HG03159 (cell line): ENCODE measurements around the gene PLAC8.
"Not testable (repeated sequence)": the region's sequence is repeated elsewhere in the genome, so short reads cannot be mapped to it uniquely, and the experiment has no call there.

Source experiments
- ATAC-seq: cut with Tn5 transposase; IDR thresholded peaks from one replicate; pipeline ENCODE4 v1.9.1; 2021; ENCODE audit warnings: mild to moderate bottlenecking, moderate library complexity; ENCODE audit not compliant: unreplicated experiment

Gene PLAC8

DNA sequence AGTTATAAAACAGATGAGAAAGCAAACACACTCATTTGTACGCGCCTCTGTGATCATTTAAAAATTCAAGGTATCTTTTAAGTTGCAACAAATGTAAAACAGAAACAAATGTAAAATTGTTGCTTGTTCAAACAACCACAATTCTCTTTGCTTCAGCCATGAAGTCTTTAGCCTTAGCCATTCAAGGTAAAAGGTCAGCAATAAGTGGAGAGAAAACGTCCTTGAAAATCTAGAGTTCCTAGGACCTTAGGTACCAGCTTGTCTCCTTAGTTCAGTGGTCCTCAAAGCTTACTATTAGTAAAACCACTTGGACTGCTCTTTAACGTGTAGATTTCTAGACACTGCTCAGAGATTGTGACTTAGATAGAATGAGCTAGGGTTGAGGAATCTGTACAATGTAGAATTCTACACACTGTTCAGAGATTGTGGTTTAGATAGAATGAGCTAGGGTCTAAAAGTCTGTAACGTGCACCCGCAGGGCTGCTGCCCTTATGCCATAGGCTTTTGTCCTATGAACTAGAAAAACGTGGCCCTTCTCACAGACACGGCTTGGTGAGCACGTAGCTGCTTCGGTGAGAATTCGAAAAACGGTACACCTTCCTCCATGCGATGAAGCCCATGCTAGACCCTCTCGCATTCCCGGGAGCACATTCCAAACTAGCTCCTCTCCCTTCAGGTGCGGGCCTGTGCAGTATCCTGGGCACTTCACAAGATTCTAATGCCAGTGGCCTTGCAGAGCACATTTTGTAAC, 1.7 kb downstream of the PLAC8 start:
- no peak for ATAC-seq

DNA sequence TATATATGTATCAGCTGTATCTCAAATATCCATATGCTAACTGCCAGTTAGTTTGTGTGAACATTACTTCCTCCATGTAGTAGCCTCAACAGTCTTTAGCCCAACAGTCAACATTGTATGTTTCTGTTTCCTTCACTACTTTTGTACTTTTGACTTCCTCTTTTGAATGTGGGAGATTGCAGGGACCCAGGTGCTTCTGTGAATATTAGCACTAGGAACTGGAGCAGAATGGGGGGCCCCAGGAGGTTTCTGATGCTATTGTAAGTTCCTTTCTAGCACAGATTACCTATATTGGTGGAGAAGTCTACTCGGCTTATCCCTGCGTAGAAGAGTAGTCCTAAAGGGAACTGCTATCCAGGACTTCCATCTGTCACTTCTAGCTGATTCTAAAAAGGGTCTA, 2.3 kb downstream of the PLAC8 start:
- ATAC-seq = peak; percentile 40

DNA sequence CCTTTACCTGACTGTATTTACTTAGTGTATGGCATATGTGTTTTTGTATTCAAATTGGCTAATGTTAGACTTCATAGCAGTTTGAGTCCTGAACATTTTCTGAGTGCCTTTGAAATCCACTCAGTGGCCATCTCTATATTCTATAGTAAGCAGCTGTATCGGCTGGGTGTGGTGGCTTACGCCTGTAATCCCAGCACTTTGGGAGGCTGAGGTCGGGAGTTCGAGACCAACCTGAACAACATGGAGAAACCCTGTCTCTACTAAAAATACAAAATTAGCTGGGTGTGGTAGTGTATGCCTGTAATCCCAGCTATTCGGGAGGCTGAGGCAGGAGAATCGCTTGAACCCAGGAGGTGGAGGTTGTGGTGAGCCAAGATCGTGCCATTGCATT, 2.8 kb downstream of the PLAC8 start:
- ATAC-seq = not testable (repeated sequence)

DNA sequence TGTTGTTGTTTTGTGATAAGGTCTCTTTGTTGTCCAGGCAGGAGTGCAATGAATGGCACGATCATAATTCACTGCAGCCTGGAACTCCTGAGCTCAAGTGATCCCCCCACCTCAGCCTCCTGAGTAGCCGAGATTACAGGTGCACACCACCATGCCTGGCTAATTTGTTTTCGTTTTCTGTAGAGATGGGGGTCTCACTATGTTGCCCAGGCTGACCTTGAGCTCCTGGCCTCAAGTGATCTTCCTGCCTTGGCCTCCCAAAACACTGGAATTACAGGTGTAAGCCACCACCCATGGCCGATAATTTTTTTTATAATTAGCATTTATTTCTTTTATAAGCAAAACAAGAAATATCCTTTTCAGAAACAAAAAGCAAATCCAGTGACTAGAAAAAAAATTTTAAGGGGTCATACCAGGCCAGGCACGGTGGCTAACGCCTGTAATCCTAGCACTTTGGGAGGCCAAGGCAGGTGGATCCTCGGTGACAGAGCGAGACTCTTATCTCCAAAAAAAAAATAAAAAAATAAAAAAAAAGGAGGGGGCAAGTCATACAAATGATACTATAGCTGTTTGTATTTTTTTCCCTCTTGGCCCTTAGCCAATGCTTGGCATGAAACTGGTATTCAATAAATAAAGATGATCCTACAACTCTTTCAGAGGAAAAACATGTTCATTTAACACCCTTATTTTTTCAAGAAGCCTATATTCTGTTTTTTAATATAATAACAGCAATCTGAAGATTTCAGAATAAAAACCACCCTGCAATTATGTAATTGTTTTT, 3.4 kb downstream of the PLAC8 start:
- no peak for ATAC-seq

GRCh38 chr4:83110223-83110945, 4.1 kb downstream of the PLAC8 start:
- ATAC-seq = peak; percentile 65

DNA sequence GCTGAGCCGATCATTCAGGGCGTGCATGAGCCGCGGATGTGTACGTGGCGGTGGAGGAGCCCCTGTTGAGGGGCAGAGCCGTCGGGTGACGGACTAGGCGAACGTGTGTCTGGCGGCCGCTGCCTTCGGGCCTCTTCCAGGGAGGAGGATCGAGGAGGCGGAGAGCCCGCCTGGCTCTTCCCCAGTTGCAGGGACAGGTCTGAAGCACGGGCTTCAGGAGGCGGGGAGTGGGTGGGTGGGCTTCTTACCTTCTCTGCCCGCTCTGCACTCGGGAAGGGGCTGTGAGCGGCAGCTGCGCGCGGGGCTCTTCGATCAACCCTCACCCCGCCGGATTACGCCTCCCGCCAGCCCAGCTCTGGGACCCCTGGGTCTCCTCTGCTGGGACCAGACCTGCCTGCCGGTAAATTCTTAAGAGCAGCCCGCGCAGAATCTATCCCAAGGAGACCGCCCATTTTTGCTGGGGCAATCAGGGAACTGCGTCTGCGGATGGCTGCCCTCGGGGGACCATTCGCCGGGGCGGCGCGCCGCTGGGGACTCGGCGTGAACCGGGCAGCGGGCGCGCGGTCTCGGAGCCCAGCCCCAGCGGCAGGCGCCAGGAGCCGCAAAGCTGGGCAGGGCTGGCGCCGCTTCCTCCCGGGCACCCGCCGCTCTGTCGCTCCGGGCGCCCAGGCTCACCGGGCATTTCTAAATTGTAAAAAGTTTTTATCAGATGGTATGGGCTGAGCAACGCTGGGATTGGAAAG, 4.9 kb downstream of the PLAC8 start:
- peak; percentile 7 for ATAC-seq

DNA sequence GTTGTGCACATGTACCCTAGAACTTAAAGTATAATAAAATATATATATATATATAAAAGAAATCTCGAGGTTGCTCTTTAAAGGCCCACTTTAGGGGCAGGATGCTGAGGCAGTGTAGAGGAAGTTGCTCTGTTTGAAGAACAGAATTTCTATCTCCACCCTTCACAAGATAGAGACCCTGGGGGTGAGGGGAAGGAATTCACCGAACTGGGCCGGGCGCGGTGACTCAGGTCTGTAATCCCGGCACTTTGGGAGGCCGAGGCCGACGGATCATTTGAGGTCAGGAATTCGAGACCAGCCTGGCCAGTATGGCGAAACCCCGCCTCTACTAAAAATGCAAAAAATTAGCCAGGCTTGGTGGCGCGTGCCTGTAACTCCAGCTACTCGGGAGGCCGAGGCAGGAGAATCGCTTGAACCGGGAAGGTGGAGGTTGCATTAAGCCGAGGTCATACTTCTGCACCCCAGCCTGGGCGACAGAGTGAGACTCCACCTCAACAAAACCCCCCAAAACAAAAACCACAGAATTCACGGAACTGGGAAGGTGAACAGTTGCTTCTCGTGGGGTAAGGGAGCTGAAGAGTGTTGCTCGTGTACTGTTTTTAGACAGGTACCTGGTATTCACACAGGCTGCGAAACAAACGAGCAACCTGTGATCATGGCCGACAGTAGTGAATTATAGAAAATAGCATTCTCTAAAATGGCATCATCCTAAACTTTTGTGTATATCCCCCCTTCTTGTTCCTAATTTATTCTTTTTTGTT, 6.2 kb downstream of the PLAC8 start:
- ATAC-seq = no peak

DNA sequence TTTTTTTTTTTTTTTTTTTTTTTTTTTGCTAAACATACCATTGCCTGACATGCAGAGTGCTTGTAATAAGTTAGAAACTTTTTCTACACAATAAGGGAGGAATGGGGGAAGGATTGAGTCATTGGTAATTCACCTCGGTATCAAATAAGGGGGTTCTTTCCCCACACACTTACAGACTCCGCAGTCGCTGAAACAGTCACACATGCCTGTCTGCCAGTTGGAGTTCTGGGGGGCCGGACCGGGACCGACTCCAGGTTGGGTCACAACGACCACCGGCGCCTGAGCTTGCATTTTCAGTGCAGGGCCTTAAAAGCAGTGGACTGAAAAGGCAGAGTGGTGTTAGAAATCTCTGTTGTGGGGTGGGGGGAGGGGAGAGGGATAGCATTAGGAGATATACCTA, 6.9 kb downstream of the PLAC8 start:
- no peak for ATAC-seq

DNA sequence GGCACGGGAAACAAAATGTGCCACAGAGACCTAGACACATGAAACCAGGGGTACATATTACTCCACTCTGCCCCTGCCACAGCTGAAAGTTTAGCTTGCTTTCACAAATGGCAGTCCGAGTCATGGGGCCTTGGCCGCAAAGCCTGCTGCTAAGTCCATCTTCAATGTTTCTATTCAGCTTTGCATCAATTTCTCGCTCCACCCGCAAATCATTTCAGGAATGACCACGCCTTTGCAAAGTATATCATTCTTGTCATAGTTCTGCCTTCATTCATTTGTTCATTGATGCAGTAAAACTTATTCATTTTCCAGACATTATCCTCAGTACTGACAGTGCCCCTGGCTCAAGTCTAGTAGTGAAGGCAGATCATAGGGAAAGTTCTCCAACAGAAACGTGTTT, 9.5 kb downstream of the PLAC8 start:
- no peak for ATAC-seq

DNA sequence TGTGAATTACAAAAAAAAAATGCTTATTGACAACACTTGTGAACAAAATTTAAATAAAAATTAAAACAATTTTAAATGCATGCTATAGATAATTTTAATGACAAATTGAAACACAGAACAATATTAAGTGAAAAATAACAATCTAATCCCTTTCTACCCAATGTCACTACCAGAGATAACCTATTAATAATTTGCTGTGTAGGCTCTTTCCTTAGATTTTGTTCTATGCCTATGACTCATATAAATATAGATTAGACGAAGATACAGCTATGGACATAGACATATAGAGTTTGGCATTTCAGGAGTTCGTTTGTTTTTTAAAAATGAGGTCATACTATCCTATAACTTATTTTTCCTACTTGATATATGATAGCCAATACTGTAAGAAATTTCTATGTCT, 18.1 kb downstream of the PLAC8 start:
- no peak for ATAC-seq

DNA sequence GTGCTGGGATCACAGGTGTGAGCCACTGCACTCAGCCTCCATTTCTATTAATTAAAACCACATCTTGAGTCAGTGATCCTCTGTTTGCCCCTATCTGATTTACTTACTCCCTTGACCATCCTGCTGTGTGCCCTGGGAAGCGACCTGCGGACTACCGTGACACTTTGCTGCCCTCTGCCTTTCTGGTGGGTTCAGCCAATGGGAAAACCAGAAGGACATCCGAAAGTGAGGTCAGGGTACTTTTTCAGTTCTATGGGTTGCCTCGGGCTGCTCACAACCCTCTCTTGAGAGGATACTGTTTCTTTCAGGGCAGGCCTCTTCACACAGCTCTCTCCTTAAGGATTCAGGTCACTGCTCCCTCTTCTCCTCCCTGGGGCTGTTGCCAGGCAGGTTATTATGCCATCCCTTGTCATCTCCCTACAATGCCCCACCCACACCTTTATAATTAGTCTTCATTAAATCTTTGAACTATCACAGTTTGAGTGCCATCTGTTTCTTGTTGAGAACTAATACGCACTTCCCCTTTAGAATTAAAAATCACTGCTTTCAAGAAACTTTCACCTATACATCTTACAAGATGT, 21.4 kb downstream of the PLAC8 start:
- no peak for ATAC-seq

DNA sequence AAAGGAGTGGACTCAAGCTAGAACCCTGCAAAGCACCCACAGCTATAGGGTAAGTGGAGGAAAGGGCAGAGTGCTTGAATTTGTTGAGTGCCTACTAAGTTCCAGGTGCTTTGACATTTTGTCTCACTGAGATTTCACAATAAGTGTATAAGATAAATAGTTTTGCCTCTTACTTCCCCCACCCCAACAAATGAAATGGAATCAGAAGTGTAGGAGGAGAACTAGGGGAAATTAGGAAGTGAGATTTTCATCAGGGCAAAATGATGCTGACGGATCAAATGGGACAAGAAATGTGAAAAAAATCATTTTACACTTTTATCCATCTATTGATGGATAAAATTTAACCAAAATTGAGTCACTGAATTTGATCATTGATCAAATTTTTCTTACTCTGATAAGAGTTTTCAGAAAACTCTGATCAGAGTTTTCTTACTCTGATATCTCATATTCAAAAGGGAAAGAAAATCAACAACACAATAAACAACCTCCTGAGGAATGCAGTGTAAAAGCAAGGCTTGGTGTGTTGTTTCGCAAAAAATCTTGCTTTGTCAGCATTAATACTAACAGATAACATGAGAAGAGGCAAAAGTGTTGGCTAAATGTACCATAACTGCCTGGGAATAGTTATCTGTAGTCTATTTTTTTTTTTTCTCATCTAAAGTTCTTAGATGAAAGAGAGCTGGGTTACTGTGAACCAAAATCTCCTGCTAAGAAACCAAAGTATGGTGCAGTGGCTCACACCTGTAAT, 24.9 kb downstream of the PLAC8 start:
- no peak for ATAC-seq

DNA sequence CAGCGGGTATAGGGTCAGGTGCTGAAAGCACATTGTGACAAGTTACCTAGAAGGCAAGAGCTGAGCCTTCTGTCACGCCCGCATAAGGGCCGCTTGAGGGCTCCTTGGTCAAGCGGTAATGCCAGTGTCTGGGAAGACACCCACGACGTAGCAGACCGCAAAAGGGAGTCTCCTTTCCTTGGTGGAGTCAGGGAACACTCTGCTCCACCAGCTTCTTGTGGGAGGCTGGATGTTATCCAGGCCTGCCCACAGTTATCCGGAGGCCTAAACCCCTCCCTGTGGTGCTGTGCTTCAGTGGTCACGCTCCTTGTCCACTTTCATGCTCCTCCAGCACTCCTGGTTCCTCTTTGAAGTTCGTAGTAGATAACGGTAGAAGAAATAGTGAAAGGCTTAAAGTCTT, 29.6 kb downstream of the PLAC8 start:
- not testable (repeated sequence) for ATAC-seq

- peak; percentile 38 for ATAC-seq
These were observed 30.5 kb downstream of the PLAC8 start for GRCh38 chr4:83083925-83084475.

GRCh38 chr4:83082777-83083176, 31.8 kb downstream of the PLAC8 start:
- ATAC-seq = no peak

GRCh38 chr4:83080561-83080960, 34.0 kb downstream of the PLAC8 start:
- ATAC-seq = no peak

- no peak for ATAC-seq
These were observed 39.0 kb downstream of the PLAC8 start for GRCh38 chr4:83075311-83076095.

DNA sequence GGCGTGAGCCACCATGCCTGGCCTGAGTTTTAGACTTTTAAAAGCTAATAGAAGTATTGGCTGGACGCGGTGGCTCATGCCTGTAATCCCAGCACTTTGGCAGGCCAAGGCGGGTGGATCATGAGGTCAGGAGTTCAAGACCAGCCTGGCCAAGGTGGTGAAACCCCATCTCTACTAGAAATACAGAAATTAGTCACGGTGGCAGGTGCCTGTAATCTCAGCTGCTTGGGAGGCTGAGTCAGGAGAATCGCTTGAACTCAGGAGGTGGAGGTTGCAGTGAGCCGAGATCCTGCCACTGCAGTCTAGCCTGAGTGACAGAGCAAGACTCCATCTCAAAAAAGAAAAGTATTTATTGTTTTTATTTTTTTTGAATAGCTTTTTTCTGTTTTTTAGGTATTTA, 39.7 kb downstream of the PLAC8 start:
- ATAC-seq = not testable (repeated sequence)
